ENCODE data around the gene MSI1. TPM values are rescaled to one million over a fixed set of nuclear protein-coding genes. Genes with fewer than 3 reads are reported as not detected.

MSI1 gene
- total and polyA plus RNA-seq, 2 of the 13 experiments (the other 11 are each of a cell fraction or from before 2014, with no cell fraction given) = 0.09 to 0.46 TPM

DNA sequence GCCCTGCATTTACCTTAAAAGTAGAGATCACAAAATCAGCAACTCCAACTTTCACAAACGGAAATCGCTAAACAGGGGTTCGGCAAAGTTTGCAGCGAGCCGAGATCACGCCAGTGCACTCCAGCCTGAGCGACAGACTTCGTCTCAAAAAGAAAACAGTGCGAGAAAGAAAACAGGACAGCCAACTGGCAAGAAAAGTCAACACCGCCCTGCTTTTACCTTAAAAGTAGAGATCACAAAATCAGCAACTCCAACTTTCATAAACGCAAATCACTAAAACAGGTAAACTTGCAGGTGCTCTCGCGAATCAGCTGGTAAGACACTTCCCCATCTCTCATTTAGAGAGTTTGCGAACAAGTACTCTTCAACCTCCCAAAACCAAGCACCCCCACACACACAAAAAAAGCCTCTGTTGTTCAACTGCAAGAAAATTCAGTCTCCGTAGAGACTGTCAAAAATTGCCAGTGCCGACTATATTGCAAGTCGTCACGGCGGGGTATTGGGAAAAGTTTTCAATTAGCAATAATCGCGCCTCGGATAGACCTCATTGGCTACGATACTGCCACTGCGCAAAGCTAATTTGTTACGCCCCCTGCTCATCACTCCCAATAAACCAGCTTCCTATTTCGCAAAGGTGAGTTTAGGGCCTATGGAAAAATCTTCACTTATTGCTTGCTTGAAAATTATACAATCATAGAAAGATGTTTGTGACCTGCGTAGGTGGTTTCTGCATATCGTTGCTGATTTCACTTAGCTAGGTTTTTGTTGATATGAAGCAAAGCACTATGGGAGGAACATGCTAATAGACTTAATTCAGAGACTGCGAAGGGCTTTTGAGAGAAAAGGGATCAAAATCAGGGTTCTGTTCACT, 76.1 kb downstream of the MSI1 start, which contains the start of gene RNU4-1 (continued):
- TF ChIP-seq, protein P1, sequence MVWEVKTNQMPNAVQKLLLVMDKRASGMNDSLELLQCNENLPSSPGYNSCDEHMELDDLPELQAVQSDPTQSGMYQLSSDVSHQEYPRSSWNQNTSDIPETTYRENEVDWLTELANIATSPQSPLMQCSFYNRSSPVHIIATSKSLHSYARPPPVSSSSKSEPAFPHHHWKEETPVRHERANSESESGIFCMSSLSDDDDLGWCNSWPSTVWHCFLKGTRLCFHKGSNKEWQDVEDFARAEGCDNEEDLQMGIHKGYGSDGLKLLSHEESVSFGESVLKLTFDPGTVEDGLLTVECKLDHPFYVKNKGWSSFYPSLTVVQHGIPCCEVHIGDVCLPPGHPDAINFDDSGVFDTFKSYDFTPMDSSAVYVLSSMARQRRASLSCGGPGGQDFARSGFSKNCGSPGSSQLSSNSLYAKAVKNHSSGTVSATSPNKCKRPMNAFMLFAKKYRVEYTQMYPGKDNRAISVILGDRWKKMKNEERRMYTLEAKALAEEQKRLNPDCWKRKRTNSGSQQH (CRISPR knock-in tag; IDR thresholded peaks at IDR 0.05; ENCODE audit: low read depth) = no peak
- TF ChIP-seq CENPT (CRISPR knock-in tag; IDR thresholded peaks at IDR 0.05; ENCODE audit: low read depth) (0 out of 2 replicates have a peak, but pooled peaks have one; percentile 46), ZNF430 (CRISPR knock-in tag; IDR thresholded peaks at IDR 0.05) (peak; percentile 90), ATF1 (CRISPR knock-in tag; IDR thresholded peaks at IDR 0.05) (peak; percentile 61; the same call in 1 of the 2 replicates), NONO (IDR thresholded peaks at IDR 0.05) (no peak), NONO (CRISPR knock-in tag; conservative IDR thresholded peaks at IDR 0.05) (peak; percentile 92), ZNF891 (CRISPR knock-in tag; IDR thresholded peaks at IDR 0.05) (no peak), MATR3 (CRISPR knock-in tag; IDR thresholded peaks at IDR 0.05) (no peak), CBX5 (CRISPR knock-in tag; IDR thresholded peaks at IDR 0.05; ENCODE audit: borderline replicate concordance) (no peak), ZFP36L2 (CRISPR knock-in tag; IDR thresholded peaks at IDR 0.05) (0 out of 2 replicates have a peak, but pooled peaks have one; percentile 30), ZNF709 (CRISPR knock-in tag; IDR thresholded peaks at IDR 0.05) (no peak)
- TF ChIP-seq, protein P2, sequence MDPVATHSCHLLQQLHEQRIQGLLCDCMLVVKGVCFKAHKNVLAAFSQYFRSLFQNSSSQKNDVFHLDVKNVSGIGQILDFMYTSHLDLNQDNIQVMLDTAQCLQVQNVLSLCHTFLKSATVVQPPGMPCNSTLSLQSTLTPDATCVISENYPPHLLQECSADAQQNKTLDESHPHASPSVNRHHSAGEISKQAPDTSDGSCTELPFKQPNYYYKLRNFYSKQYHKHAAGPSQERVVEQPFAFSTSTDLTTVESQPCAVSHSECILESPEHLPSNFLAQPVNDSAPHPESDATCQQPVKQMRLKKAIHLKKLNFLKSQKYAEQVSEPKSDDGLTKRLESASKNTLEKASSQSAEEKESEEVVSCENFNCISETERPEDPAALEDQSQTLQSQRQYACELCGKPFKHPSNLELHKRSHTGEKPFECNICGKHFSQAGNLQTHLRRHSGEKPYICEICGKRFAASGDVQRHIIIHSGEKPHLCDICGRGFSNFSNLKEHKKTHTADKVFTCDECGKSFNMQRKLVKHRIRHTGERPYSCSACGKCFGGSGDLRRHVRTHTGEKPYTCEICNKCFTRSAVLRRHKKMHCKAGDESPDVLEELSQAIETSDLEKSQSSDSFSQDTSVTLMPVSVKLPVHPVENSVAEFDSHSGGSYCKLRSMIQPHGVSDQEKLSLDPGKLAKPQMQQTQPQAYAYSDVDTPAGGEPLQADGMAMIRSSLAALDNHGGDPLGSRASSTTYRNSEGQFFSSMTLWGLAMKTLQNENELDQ (CRISPR knock-in tag; IDR thresholded peaks at IDR 0.05; ENCODE audit: borderline replicate concordance) = no peak
- TF ChIP-seq, protein P3, sequence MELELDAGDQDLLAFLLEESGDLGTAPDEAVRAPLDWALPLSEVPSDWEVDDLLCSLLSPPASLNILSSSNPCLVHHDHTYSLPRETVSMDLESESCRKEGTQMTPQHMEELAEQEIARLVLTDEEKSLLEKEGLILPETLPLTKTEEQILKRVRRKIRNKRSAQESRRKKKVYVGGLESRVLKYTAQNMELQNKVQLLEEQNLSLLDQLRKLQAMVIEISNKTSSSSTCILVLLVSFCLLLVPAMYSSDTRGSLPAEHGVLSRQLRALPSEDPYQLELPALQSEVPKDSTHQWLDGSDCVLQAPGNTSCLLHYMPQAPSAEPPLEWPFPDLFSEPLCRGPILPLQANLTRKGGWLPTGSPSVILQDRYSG (CRISPR knock-in tag; IDR thresholded peaks at IDR 0.05) = peak; percentile 58; the same call in 1 of the 2 replicates
- TF ChIP-seq, protein P4, sequence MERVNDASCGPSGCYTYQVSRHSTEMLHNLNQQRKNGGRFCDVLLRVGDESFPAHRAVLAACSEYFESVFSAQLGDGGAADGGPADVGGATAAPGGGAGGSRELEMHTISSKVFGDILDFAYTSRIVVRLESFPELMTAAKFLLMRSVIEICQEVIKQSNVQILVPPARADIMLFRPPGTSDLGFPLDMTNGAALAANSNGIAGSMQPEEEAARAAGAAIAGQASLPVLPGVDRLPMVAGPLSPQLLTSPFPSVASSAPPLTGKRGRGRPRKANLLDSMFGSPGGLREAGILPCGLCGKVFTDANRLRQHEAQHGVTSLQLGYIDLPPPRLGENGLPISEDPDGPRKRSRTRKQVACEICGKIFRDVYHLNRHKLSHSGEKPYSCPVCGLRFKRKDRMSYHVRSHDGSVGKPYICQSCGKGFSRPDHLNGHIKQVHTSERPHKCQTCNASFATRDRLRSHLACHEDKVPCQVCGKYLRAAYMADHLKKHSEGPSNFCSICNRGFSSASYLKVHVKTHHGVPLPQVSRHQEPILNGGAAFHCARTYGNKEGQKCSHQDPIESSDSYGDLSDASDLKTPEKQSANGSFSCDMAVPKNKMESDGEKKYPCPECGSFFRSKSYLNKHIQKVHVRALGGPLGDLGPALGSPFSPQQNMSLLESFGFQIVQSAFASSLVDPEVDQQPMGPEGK (CRISPR knock-in tag; IDR thresholded peaks at IDR 0.05) = peak; percentile 41; the same call in 1 of the 2 replicates
- TF ChIP-seq, protein P5, sequence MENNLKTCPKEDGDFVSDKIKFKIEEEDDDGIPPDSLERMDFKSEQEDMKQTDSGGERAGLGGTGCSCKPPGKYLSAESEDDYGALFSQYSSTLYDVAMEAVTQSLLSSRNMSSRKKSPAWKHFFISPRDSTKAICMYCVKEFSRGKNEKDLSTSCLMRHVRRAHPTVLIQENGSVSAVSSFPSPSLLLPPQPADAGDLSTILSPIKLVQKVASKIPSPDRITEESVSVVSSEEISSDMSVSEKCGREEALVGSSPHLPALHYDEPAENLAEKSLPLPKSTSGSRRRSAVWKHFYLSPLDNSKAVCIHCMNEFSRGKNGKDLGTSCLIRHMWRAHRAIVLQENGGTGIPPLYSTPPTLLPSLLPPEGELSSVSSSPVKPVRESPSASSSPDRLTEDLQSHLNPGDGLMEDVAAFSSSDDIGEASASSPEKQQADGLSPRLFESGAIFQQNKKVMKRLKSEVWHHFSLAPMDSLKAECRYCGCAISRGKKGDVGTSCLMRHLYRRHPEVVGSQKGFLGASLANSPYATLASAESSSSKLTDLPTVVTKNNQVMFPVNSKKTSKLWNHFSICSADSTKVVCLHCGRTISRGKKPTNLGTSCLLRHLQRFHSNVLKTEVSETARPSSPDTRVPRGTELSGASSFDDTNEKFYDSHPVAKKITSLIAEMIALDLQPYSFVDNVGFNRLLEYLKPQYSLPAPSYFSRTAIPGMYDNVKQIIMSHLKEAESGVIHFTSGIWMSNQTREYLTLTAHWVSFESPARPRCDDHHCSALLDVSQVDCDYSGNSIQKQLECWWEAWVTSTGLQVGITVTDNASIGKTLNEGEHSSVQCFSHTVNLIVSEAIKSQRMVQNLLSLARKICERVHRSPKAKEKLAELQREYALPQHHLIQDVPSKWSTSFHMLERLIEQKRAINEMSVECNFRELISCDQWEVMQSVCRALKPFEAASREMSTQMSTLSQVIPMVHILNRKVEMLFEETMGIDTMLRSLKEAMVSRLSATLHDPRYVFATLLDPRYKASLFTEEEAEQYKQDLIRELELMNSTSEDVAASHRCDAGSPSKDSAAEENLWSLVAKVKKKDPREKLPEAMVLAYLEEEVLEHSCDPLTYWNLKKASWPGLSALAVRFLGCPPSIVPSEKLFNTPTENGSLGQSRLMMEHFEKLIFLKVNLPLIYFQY (CRISPR knock-in tag; IDR thresholded peaks at IDR 0.05; ENCODE audit: borderline replicate concordance) = 0 out of 2 replicates have a peak, but pooled peaks have one; percentile 73
